Measurements from ENCODE around the gene GULP1.

DNA sequence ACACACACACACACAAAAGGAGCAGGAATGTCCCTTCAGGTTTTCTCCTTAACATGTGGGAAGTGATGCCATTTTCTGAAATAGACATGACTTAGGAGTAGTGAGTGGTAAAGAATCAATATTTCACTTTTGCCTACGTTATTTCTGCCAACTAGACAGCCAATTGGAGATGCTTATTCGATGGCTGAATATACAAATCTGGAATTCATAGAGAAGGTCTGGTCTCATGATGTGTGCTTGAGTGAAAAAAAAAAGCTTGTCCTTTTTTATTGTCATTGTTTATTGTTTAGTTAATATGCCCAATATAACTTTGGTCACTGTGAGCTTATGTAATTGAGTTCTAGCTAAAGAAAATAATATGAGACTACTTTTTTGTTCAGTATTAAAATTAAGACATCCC lies 284.3 kb downstream of the GULP1 start:
- TF ChIP-seq, protein P1, sequence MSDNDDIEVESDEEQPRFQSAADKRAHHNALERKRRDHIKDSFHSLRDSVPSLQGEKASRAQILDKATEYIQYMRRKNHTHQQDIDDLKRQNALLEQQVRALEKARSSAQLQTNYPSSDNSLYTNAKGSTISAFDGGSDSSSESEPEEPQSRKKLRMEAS (CRISPR knock-in tag; IDR thresholded peaks at IDR 0.05) = no peak
- TF ChIP-seq TEAD4 (CRISPR knock-in tag; IDR thresholded peaks at IDR 0.05) = no peak

All from WTC11 (cell line).